Endothelial cell of umbilical vein (primary cell): ENCODE results near the gene MYO7B.

Source experiments
- CTCF ChIP-seq, 2 donors: IDR thresholded peaks; 1 replicate in 1 of 2; 2 replicates in 1 of 2; pipeline ENCODE4 v1.5.1; 2011; ENCODE audit warnings: low read length in 2 of 2, mild to moderate bottlenecking in 2 of 2, moderate library complexity in 2 of 2, control low read depth in 1 of 2, inconsistent platforms in 1 of 2, low read depth in 1 of 2; ENCODE audit not compliant: insufficient read depth in 1 of 2; ENCODE audit errors: extremely low read depth in 1 of 2
- GATA2 ChIP-seq: IDR thresholded peaks from 2 replicates; pipeline ENCODE4 v1.7.0; 2011; ENCODE audit warnings: low read depth, mild to moderate bottlenecking, moderate library complexity, mixed read lengths, low read length; ENCODE audit not compliant: insufficient read length, insufficient read depth
- JUN ChIP-seq: IDR thresholded peaks from 2 replicates; pipeline ENCODE4 v1.6.1; 2011; ENCODE audit warnings: borderline replicate concordance, low read depth; ENCODE audit not compliant: insufficient read length, insufficient read depth
- MYC ChIP-seq: IDR thresholded peaks from one replicate; pipeline ENCODE4 v1.6.1; 2011; ENCODE audit warnings: mild to moderate bottlenecking, low read depth, low read length
- POLR2A ChIP-seq: IDR thresholded peaks from 2 replicates; pipeline ENCODE4 v1.6.1; 2012; ENCODE audit warnings: low read depth, mild to moderate bottlenecking, control low read depth, low read length
- POLR2AphosphoS5 ChIP-seq: IDR thresholded peaks from 2 replicates; pipeline ENCODE4 v1.6.1; 2012; ENCODE audit warnings: low read depth, mild to moderate bottlenecking, control low read depth, low read length, moderate library complexity; ENCODE audit not compliant: insufficient read depth

- no peak for TF ChIP-seq POLR2A
- TF ChIP-seq CTCF (IDR thresholded peaks at IDR 0.05; ENCODE audit: extremely low read depth in 1 of 2, insufficient read depth in 1 of 2, low read depth in 1 of 2, low read length in 2 of 2) = no peak
- no peak for TF ChIP-seq GATA2
- TF ChIP-seq MYC = no peak
- no peak for TF ChIP-seq JUN
- TF ChIP-seq POLR2AphosphoS5 = no peak
Observed at GRCh38 chr2:127596311-127597045, 61.0 kb downstream of the MYO7B start.
